Stimulated activated CD4-positive, alpha-beta T cell treated with anti-CD3 and anti-CD28 coated beads, Interleukin-15, amount 100 ng/mL, for 24 hours (primary cell): ENCODE data around the gene SLC1A2.
A peak's percentile ranks its signal among the peaks of the same experiment; 100 is the strongest.

Experiments used
- DNase-seq: peaks from one replicate; pipeline ENCODE4 v3.0.0-alpha.2; 2020

Gene SLC1A2

DNA sequence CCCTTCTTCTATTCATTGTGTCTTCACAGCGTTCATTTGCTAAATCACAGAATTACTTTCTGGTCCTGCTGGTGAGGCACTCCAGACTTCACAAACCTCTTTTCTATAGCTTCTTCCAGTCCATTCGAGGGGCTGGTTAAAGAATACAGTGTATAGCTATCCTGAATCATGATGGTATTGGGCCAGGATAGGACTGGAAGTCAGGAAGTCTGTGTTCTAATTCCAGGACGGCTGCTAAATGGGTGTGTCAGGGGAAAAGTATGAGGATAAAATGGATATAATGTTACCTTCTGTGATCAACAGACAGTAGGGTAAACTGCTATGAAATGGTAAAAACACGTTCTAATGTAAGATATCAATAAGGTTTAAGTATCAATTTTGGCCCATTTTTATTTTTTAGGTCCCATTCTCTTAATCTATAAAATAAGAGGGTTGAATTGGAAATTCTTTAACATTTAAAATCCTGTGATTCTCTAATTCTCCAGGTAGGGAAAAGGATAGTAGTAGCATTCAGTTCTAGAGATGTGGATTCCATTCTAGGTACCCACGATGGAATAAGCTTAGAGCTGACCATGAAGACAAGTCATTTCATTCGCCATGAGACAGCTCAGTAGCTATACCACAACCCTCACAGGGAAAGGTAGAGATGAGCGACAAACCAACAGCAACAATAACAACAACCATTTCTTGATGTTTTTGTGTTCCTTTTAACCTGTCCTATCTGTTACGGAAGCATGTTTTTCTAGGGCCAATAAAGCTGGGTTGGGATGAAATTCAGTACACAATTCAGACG, 96.1 kb downstream of the SLC1A2 start:
- no peak for DNase-seq

DNA sequence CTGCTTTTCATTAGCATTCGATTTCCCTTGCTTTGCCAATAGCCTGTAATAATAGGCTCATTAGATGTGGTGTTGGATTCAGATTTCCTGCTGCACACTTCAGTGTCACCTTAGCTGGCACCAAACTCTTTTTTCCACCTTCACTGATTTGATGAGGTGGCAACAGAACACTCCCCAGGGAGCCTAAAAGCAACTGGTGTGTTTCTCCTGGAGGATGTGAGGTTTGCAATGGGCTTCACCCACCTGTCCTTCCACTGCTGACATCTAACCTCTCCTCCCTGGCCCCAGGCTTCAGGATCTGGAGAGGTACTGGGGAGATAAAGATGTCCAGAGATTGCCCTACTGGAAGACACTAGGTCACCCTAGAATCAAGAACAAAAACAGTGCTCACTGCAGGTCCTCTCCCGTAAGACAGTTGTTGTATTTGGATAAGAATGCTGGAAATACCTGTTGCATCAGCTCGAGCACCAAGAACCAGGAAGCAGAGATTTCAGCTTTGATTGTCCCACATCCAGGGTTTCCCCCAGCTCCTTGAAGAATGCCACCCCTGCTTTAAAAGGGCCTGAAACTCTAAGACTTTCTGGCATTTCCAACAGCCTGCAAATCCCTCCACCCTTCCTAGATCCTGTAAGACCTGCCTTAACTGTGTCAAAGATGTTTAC, 96.9 kb downstream of the SLC1A2 start:
- DNase-seq = no peak

DNA sequence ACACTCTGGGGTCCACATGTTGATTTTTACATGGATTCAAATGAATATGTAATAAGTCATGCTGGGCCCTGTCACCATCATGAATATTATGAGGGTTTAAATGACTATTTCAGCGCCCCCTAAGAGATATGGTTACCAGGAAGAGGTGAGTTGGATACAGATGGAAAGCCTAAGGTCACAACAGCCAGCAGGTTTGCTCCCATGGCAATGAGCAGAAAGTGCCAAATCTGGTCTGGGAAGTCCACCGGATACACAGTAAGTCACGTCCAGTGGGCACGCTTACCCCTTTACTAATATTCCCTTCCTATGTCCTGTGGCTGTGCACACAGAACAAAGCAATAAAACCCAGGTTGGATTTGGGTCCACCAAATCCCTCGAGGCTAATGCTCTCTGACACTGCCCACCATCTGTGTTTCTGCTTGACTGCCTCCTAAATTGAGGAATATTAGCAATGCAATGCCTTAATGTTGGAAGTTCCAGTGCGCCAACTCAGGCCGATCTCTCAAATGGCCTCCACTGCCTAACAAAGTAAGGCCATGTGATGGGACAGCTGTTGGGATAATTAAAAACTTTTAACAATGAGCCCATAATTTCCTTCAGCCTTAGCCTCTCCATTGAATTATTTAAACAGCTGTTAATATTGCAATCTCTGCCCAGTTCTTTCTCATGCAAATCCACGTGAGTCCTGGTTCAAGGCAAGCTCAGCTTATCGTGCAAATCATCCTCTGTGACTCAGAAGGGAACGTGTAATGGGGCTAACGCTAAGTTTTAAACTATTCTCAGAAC, 97.6 kb downstream of the SLC1A2 start:
- no peak for DNase-seq

DNA sequence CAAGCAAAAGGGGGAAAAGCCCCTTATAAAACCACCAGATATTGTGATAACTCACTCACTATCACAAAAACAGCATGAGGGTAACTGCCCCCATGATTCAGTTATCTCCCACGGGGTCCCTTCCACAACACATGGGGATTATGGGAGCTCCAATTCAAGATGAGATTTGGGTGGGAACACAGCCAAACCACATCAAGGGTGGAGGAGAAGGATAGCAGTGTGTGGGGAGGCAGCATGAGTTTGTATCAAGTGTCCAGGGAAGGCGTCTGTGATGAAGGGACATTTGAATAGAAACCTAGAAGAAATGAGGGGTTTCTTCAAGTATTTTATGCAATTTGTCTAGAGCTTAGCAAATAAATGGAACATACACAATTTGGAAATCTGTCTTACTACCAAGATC, 98.2 kb downstream of the SLC1A2 start:
- no peak for DNase-seq

DNA sequence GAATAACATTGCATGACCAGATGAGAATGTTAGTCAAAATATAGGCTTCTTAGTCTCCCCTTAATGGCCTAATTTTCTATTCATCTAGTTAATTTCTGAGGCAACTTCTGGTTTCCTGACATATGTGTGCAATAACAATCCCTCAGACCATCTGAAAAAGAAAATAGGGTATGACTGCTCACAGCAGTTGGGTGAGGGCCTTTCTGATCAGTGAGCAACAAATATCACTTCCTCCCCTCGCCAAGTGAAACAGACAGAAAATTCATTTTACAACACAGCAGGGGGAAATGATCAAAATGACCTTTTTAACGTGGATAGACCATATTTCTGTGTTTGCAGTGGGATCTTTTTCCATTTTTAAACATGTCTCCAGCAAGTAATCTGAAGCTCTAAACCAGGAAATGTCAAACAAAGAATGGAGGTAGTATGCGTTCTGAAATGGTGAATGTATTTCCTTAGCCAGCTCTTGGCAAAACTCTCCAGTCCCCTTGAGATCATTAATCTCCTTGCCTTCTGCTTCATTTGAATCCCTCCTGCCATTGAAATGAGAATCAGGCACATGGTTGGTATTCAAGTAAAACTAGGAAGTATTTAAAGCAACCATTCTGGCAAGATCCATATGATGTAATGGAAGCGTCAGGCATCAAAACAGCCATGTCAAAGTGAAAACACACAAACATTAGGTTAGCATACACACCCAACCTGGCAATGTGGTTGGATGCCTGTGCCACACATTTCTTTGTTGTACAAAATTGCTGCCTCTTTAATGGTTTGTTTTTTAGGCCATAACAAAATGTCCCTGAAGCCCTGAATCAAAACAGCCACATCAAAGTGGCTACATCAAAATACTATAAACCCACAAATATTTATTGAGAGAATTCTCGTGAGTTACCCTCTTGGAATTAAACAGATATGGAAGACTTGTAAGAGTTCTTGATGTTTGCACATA, 100.1 kb downstream of the SLC1A2 start:
- no peak for DNase-seq

DNA sequence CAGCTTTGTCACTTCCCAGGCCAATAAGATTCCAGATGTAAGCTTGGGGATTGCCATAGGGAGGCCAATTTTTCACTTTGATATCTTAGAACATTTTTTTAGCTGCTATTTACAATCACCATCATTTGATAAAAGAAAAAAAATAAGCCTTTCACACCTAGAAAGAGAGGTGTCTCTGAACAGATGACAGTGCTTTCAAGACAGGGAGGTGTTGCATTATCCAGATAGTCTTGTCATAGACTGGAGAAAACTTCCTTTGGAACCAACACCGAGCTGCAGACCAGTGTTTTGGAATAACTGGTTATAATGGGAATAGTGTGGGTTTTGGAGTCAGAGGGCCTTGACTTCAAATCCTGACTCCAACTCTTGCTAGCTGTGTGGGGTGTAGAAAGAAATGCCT, 101.0 kb downstream of the SLC1A2 start:
- DNase-seq = no peak

DNA sequence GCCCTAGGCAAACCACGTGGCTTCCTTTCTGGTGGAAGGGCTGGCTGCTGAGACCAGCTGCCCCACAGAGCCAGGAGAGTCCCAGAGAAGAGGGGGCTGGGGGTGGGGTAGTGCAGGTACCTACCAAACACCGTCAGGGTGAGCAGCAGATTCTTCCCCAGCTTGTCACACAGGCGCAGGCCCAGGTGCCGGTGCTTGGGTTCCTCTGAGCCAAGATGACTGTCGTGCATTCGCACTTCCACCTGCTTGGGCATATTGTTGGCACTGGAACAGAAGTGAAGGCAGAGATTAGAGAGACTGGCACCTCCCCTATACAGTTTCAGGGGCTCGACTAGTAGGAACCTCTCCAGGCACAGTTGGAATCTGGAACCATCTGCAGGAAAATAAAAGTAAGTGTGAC, 102.1 kb downstream of the SLC1A2 start:
- no peak for DNase-seq

DNA sequence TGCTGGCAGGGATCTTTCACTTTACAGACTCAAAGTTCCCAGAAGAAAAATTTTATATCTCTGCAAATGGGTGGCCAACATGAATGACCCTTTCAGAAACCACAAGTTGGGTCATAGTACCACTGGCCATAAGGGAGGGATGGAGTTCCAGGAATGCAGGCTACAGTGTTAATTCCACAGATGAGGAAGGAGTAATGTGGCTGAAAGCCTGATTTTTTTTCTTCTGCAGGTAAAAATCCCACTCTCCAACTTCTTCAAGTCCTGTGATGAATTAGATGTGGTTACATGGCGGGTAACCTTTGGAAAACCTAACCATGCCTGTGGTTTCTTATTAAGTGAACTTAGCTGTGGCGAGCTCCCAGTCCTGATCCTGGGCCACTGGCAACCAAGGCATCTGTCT, 103.2 kb downstream of the SLC1A2 start:
- no peak for DNase-seq

DNA sequence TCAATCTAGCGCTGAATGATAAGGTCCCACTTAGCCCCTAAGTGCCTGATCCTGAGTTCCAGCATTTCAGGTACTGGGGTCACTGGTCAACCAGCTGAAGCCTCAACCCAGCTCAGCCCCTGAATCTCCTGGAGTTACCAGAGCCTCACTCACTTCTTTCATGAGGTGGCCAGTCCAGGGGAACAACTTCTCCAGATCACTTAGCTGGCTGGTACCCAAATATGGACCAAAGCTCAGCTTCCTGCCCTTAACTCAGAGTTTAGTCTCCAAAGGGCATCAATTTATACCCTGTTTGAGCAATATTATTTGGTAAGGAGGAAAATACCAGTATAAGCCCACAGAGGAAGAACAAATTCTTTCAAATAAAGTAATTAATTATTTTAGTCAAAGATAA, 105.6 kb downstream of the SLC1A2 start:
- DNase-seq = no peak

DNA sequence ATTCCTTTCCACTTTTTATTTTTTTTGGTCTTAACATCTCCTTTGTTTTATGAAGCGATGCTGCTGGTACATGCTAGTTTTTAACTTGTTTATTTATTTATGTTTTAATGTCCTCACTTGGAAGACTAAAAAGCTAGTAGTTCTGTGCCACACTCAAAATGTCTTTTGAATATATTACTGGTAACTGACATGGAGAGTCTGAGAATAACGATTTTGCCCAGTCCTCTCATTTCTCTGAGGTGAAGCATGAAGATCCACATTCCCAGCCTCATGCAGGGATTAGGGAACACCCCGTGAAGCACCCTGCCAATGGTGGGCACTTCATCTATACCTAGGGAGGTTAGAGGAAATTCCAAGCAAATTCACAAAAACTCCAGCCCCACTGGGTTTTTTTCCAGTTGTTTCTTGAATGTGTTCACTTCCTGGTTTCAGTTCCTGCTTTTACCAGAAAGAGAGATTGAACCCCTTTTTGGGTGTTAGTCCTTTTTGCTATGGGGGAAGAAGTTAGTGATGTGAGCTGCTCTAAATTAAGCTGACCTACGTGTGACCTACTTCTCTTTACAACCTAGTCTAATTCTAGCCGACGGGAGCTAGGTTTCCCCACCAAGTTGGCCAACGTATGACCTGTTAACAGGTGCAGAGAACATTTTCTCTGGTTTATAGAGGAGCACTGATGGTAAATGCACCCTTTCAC, 106.1 kb downstream of the SLC1A2 start:
- no peak for DNase-seq

DNA sequence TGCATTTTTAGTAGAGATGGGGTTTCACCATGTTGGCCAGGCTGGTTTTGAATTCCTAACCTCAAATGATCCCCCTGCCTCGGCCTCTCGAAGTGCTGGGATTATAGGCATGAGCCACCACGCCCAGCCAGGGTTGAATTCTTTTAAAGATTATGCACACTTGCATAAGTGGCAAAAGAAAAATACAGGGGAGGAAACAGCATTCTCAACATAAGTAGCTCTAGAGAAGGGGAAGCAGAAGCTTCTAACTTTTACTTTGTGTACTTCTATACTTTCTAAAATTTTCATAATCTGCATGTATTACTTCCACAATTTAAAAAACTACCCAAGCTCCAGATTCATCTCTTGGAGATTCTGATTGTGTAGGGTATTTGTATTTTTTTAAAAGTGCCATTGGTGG, 108.0 kb downstream of the SLC1A2 start:
- no peak for DNase-seq

DNA sequence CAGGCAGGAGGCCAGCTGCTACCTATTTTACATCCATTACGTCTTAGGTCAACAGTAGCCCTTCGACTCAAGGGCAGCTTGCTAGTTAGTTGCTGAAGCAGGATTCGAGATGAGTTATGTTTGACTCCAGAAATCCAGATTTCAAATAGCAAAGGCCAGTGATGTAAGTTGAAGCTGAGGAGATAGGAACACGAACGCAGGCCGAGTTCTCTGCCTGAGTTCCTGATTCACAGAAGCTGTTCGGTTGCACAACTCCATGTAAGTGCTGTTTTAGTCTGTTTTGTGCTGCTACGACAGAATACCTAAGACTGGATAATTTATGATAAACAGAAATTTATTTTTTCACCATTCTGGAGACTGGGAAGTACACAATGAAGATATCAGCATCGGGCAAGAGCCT, 111.2 kb downstream of the SLC1A2 start:
- no peak for DNase-seq

DNA sequence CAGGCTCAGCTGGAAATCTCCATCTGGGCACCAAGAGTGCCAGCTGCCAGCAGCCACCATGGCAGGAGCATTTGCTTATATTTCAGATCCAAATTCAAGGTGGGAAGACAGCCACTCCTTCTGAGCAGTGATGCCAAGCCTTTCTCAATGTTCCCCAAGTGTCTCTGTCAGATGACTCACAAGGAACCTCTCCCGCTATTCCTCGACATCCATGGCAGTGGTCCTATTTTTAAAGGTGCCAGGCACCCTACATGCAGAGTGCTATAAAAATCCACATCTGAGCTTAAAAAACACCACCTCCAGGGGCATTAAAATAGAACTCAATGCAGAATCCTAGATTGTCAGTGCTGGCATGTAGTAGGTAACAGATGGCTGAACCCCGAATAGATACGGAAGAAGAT, 112.1 kb downstream of the SLC1A2 start:
- no peak for DNase-seq

DNA sequence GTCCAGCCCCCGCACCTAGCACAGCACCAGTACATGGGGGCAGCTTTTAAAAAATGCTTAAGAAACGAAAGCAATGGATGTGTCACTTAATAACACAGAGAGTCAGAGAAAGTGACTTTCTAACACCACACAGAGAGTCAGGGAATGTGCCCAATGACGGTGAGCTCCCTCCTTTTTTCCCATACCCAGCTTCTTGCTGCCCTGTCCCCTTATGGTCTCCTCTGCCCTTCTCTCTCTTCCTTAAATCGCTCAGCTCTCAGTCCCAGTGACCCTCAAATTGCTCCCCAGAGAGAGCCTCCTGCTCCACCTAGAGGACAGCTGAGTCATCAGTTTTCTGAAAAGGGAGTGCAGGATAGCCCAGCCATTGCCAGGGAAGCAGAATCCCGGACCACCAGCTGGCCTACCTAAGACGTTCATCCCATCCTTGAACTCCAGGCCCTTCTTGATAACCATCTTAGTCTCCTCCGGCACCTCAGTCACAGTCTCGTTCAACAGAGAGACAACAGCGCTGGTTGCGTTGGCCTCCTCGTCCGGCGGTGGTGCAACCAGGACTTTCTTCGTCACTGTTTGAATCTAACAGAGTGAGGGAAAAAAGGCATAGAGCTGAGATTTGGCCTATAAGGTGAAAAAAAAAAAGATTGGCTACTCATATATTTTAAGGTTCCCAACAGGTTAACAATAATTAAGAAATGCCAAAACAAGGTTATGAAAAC, 113.5 kb downstream of the SLC1A2 start:
- DNase-seq = peak; percentile 15

DNA sequence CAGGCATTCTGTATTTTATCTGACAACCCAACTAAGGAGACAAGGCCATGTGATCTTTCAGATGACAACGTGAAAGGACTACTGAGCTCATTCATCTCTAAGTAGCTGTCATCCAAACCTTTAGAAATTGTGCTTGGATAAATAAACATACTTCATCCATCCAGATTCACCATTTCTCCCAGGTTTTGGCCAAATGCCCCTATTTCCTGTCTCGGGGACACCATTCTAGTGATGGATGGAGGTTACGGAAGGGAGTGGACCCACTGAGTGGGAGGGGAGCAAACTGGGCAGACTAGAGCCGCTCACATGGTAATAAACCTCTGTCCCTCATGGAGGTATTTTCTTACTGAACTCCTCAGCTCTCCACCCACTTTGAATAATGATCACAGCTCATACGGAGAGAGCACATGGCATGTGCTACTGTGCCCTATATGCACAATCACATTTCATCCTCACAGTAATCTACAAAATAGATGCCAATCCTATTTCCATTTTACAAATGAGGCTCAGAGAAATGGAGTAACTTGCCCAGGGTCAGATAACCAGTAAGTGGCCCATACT, 114.4 kb downstream of the SLC1A2 start:
- no peak for DNase-seq

DNA sequence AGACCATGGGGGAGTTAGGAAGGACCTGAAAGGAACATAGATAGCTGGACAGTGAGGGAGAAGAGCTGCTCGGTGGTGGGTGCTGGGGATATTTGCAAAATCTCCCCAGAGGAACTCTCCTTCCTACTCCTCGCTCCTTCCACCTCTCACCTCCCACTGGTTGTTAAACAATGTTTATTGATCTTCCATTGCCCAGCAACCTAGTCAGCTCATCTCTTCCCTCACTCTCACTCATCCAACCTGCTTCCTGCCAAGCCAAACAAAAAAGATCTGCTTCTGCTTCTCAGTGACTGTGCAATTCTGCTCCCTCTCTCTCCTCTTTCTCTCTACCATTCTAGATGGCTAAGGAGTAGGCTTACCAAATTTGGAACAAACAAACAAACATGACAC, 115.0 kb downstream of the SLC1A2 start:
- no peak for DNase-seq

DNA sequence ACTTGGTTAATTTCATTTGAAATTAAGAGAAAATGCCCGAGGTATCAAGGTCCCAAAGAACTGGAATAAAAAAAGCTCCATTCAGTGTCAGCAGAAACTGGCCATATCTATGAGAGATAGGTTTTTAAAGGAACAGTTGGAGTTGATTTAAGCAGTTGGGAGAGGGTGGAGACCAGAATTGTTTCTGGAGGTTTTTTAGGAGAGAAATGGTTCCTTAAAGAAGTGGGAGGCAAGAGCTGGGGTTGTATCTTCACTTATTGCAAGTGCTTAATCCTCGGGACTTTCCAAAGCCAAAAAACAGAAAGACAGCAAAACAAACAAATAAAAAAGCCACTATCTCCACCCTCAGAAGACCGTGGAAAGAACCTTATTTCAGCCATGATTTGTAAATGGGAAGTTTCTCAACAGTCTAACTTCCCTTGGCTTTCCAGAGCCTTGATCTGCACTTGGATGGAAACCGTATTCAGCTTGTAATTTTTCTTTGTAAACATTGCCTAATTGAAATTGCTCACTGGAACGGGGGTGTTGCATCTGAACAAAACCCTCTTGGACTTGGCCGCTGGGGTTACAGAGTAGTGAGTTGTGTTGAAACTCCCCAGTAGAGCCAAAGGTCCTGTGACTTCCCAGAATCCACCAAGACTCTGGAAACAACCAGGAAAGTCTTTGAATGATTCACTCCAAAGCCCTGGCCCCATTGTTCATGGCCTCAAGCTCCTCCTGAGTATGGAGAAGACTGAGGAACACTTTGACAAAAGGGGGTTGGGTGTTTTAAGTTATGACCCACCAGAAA, 115.6 kb downstream of the SLC1A2 start:
- no peak for DNase-seq

DNA sequence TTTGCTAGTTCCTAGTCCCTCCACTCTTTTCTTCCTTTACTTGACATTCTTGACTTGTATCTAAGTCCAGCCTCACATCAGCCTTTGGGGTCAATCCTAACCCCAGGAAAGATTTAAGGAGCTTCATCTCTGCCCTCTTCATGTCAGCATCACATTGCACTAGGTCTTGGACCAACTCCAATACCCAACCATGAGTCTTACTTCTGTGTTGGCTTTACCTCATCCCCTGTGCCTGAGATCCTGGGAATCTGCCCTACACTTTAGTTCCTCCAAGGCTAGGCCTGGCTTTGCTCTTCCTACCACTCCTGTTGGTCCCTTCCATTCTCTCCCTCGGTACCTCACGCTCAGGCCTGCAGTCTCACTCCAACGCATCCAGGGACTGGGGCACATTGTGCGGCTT, 117.0 kb downstream of the SLC1A2 start:
- DNase-seq = no peak

DNA sequence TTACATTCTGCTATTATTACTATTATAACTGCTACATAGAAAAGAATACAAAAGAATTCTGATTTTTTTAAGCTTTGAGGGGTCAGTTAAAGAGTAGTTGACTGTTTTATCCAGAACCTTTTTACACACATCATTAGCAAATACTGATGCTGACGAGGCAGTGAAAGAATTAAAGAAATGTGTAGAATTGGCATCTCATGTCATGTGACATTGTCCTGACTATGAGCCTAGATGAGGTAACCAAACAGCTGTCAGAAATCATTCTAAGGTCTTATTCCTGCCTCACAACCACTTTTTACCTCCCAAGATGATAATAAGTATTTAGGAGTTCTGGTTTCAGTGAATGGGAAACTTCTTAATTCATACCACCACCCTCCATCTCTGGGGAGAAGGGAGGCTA, 121.0 kb downstream of the SLC1A2 start:
- no peak for DNase-seq

DNA sequence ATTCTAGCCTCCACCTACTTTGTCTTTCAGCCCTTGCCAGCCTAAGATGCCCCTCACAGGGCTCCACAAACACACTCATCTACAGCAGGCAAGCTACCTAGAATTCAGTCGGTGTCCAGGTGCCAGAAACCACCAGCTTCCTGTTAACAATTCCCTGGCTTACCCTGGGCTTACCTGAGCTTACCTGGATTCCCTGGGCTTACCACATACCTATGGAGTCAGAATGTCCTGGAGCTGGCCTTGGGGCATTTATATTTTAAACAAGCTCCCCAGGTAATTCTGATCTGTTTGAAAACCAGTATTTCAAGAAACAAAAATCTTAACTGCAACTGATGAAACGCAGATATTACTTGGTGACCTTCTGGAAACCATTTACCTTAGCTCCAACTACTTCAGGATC, 123.6 kb downstream of the SLC1A2 start:
- no peak for DNase-seq
